ENCODE data around the gene HBE1. TPM values are rescaled to one million over a fixed set of nuclear protein-coding genes. Genes with fewer than 3 reads are reported as not detected.
A peak's percentile ranks its signal among the peaks of the same experiment; 100 is the strongest.
"Not testable (repeated sequence)": the region's sequence is repeated elsewhere in the genome, so short reads cannot be mapped to it uniquely, and the experiment has no call there.

Gene HBE1
- total and polyA plus RNA-seq, 3 experiments from 2014 or later: not detected

DNA sequence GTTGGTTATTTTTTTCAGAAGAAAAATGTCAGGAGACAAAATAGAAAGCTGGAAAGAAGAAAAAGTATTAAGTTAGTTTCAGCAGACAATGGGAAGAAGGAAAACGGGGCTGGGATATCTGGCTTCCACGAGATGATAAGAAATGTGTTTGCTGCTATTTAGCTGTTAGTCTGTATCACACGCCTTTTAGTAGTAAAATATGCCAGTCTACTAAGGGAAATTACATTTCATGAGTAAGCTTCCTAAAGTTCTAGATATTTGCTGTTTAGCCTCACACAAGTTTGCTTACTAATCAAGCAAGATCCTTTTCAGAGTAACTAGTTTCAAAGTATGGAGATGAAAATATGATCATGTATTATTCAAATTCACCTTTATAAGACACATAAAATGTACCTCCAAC, 30.5 kb upstream of the HBE1 start:
- no peak overlapping the region for H3K4me3 Mint-ChIP-seq
- ChIA-PET CTCF (no interaction called here), POLR2A (no interaction called here)
- H3K9me3 Mint-ChIP-seq: peaks cover 0 to 2% (median 0%) of the 10 kb centered on the region in 5 donors
- Histone ChIP-seq H3K9me3 (ENCODE audit: low read length) (no peaks in the 10 kb centered on the region), H3K27me3 (ENCODE audit: insufficient read depth, low read length, poor library complexity, severe bottlenecking) (no peaks in the 10 kb centered on the region), H3K36me3 (ENCODE audit: insufficient read depth, low read length) (no peaks in the 10 kb centered on the region), H3K4me3 (ENCODE audit: low read length) (no peak overlapping the region), H3K27ac (ENCODE audit: low read depth, low read length) (no peak overlapping the region), H3K4me1 (ENCODE audit: insufficient read depth, low read length) (no peaks in the 10 kb centered on the region)
- H3K4me1 Mint-ChIP-seq: no peaks in the 10 kb centered on the region
- no peak for DNase-seq
- H3K27me3 Mint-ChIP-seq: peaks cover 3 to 5% of the 10 kb centered on the region in 2 donors
- H3K36me3 Mint-ChIP-seq: no peaks in the 10 kb centered on the region
- H3K27ac Mint-ChIP-seq: no peak overlapping the region

DNA sequence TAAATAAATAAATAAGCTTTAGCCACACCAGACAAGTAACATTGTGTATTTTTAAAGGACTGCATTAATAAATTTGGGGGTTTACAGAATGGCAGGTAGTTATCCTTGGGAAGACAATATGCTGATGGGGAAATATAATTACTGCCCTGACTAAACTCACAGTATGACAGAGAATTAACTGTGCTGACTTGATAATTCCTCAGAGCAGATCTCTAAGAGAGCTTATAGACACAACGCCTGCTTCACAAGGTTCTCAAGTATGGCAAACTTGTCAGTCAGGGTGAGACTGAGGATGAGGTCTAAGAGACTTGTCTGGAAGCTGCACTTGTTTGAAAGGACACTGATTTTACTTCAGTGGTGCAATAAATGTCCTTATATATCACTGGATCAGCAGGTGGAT, 28.7 kb upstream of the HBE1 start:
- peaks cover 0 to 2% (median 0%) of the 10 kb centered on the region in 5 donors for H3K9me3 Mint-ChIP-seq
- H3K27me3 Mint-ChIP-seq: peaks cover 2 to 5% of the 10 kb centered on the region in 2 donors
- no peaks in the 10 kb centered on the region for H3K4me1 Mint-ChIP-seq
- no peaks in the 10 kb centered on the region for H3K4me1 ChIP-seq (ENCODE audit: insufficient read depth, low read length)
- H3K27me3 ChIP-seq (ENCODE audit: insufficient read depth, low read length, poor library complexity, severe bottlenecking): no peaks in the 10 kb centered on the region
- ChIA-PET CTCF (no interaction called here), POLR2A (no interaction called here)
- no peaks in the 10 kb centered on the region for H3K36me3 ChIP-seq (ENCODE audit: insufficient read depth, low read length)
- H3K4me3 Mint-ChIP-seq: no peak overlapping the region
- no peak overlapping the region for H3K27ac Mint-ChIP-seq
- no peaks in the 10 kb centered on the region for H3K9me3 ChIP-seq (ENCODE audit: low read length)
- H3K27ac ChIP-seq (ENCODE audit: low read depth, low read length): no peak overlapping the region
- H3K4me3 ChIP-seq (ENCODE audit: low read length): no peak overlapping the region
- no peaks in the 10 kb centered on the region for H3K36me3 Mint-ChIP-seq
- DNase-seq: no peak

DNA sequence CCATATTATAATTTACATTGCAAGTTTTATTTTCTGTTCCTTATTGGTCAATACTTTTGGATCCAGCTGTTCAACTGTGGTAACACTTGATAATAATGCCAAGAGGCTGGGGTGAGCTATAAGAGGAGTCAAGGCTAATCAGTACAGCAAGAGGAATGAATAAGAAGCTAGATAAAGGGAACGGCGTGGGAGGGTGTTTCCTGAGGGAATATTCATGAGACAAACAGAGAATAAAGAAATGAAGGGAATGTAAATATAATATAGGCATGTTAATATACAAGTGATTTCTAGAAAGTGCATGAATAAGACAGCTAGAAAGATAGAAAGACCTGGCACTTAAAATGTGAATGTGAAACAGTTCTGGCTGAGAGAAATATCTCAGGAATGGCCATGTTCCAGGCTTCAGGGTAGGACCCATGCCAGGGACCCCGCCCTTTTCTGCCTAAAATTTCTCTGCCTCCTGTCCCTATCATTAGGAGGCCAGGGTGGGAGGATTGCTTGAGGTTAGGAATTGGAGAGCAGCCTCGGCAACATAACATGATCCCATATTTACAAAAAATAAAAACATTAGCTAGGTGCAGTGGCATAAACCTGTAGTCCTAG, 28.1 kb upstream of the HBE1 start:
- H3K36me3 ChIP-seq (ENCODE audit: insufficient read depth, low read length): no peaks in the 10 kb centered on the region
- H3K4me1 ChIP-seq (ENCODE audit: insufficient read depth, low read length): no peaks in the 10 kb centered on the region
- Mint-ChIP-seq H3K36me3 (no peaks in the 10 kb centered on the region), H3K27me3 (peaks cover 2 to 5% of the 10 kb centered on the region in 2 donors), H3K4me3 (no peak overlapping the region), H3K4me1 (no peaks in the 10 kb centered on the region), H3K9me3 (peaks cover 0 to 2% (median 0%) of the 10 kb centered on the region in 5 donors), H3K27ac (no peak overlapping the region)
- no peak overlapping the region for H3K4me3 ChIP-seq (ENCODE audit: low read length)
- no peak for DNase-seq
- H3K27me3 ChIP-seq (ENCODE audit: insufficient read depth, low read length, poor library complexity, severe bottlenecking): no peaks in the 10 kb centered on the region
- H3K27ac ChIP-seq (ENCODE audit: low read depth, low read length): no peak overlapping the region
- POLR2A ChIA-PET: no interaction called here
- no peaks in the 10 kb centered on the region for H3K9me3 ChIP-seq (ENCODE audit: low read length)
- CTCF ChIA-PET: no interaction called here

DNA sequence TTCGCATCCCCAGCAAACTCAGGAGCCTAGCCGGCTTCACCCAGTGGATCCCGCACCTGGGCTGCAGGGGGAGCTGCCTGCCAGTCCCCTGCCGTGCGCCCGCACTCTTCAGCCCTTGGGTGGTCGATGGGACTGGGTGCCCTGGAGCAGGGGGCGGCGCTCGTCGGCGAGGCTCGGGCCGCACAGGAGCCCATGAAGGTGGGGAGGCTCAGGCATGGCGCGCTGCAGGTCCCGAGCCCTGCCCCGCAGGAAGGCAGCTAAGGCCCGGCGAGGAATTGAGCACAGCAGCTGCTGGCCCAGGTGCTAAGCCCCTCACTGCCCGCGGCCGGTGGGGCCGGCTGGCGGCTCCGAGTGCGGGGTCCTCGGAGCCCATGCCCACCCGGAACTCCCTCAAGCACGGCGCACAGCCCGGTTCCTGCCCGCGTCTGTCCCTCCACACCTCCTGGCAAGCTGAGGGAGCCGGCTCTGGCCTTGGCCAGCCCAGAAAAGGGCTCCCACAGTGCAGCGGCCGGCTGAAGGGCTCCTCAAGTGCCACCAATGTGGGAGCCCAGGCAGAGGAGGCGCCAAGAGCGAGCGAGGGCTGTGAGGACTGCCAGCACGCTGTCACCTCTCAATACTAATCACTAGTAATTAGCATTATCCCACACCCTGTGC, 24.7 kb upstream of the HBE1 start:
- H3K27me3 ChIP-seq (ENCODE audit: insufficient read depth, low read length, poor library complexity, severe bottlenecking); H3K36me3 Mint-ChIP-seq; DNase-seq; H3K4me1 ChIP-seq (ENCODE audit: insufficient read depth, low read length); H3K27ac ChIP-seq (ENCODE audit: low read depth, low read length); H3K36me3 ChIP-seq (ENCODE audit: insufficient read depth, low read length); H3K4me3 ChIP-seq (ENCODE audit: low read length); H3K4me3 Mint-ChIP-seq; H3K27me3 Mint-ChIP-seq; H3K9me3 Mint-ChIP-seq; CTCF ChIA-PET; H3K27ac Mint-ChIP-seq; H3K9me3 ChIP-seq (ENCODE audit: low read length); H3K4me1 Mint-ChIP-seq; POLR2A ChIA-PET: not testable (repeated sequence)

DNA sequence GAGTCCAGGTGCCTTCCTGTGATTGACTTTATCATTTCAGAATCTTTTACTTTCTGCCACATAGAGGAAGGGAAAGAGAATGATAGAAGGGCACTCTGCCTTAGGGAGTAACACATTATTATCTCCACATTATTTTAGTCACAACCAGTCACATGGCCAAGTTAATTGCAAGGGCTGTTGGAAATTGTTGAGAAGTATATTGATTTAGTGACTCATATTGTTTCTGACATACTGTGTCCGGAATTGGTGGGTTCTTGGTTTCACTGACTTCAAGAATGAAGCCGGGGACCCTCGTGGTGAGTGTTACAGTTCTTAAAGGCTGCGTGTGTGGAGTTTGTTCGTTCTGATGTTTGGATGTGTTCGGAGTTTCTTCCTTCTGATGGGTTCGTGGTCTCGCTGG, 23.3 kb upstream of the HBE1 start:
- Mint-ChIP-seq H3K36me3 (no peaks in the 10 kb centered on the region), H3K9me3 (peaks cover 0 to 2% (median 0%) of the 10 kb centered on the region in 5 donors), H3K4me1 (no peaks in the 10 kb centered on the region), H3K4me3 (no peak overlapping the region), H3K27ac (no peak overlapping the region), H3K27me3 (peaks cover 2 to 5% of the 10 kb centered on the region in 2 donors)
- POLR2A ChIA-PET: no interaction called here
- H3K27ac ChIP-seq (ENCODE audit: low read depth, low read length): no peak overlapping the region
- DNase-seq: no peak
- CTCF ChIA-PET: no interaction called here
- H3K27me3 ChIP-seq (ENCODE audit: insufficient read depth, low read length, poor library complexity, severe bottlenecking): no peaks in the 10 kb centered on the region
- H3K4me1 ChIP-seq (ENCODE audit: insufficient read depth, low read length): no peaks in the 10 kb centered on the region
- H3K36me3 ChIP-seq (ENCODE audit: insufficient read depth, low read length): no peaks in the 10 kb centered on the region
- H3K4me3 ChIP-seq (ENCODE audit: low read length): no peak overlapping the region
- H3K9me3 ChIP-seq (ENCODE audit: low read length): no peaks in the 10 kb centered on the region

DNA sequence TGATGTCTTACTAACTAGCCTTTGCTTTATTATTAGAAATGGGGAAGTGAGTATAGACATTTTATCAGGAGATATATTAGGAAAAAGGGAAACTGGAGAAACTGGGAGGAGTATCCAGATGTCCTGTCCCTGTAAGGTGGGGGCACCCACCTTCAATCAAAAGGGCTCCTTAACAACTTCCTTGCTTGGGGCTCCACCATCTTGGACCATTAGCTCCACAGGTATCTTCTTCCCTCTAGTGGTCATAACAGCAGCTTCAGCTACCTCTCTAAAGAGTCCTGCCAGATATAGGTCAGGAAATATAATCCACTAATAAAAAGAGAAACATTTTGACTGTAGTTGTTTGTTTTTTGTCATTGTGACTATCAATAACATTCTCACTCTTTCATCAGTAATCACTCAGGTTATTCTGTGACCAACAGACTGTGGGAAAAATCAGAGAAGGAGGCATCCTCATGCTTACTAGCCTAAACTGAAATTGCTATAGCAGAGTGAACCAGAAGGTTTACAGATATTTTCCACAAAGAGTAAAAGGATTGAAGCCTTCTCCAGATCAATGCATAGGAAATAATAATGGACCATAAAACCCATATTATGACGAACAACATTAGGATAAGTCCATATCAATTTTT, 21.6 kb upstream of the HBE1 start:
- CTCF ChIA-PET: no interaction called here

DNA sequence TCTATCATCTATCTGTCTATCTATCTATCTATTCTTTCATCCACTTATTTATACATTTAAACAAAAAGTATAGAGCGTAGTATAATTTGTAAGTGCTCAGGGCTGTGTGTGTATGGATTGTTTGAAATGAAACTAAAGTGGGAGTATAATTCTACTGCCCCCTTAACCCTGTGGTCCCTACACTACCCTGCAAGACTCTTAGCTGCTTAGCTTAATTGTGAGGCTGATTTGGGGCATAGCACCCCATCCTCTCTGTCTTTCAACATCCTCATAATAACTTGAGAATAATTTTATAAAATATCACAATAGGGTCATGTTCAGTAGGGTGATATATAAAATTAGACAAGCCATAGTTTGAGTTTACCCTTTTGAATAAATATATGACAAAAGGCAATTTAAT, 20.4 kb upstream of the HBE1 start:
- ChIA-PET CTCF (no interaction called here), POLR2A (no interaction called here)
- Mint-ChIP-seq H3K27me3 (peaks cover 0 to 2% of the 10 kb centered on the region in 2 donors), H3K36me3 (no peaks in the 10 kb centered on the region), H3K4me3 (no peak overlapping the region), H3K9me3 (peaks cover 0 to 2% (median 0%) of the 10 kb centered on the region in 5 donors), H3K27ac (no peak overlapping the region), H3K4me1 (no peaks in the 10 kb centered on the region)
- no peak for DNase-seq
- no peaks in the 10 kb centered on the region for H3K36me3 ChIP-seq (ENCODE audit: insufficient read depth, low read length)
- no peaks in the 10 kb centered on the region for H3K9me3 ChIP-seq (ENCODE audit: low read length)
- H3K4me3 ChIP-seq (ENCODE audit: low read length): no peak overlapping the region
- no peaks in the 10 kb centered on the region for H3K27me3 ChIP-seq (ENCODE audit: insufficient read depth, low read length, poor library complexity, severe bottlenecking)
- no peak overlapping the region for H3K27ac ChIP-seq (ENCODE audit: low read depth, low read length)
- H3K4me1 ChIP-seq (ENCODE audit: insufficient read depth, low read length): no peaks in the 10 kb centered on the region

More for the DNA sequence above, 21.6 kb upstream of the HBE1 start:
- peaks cover 0 to 2% of the 10 kb centered on the region in 2 donors for H3K27me3 Mint-ChIP-seq
- H3K9me3 Mint-ChIP-seq: peaks cover 0 to 2% (median 0%) of the 10 kb centered on the region in 5 donors
- no peaks in the 10 kb centered on the region for H3K4me1 Mint-ChIP-seq
- H3K4me3 Mint-ChIP-seq: no peak overlapping the region
- Histone ChIP-seq H3K36me3 (ENCODE audit: insufficient read depth, low read length) (no peaks in the 10 kb centered on the region), H3K27ac (ENCODE audit: low read depth, low read length) (no peak overlapping the region), H3K27me3 (ENCODE audit: insufficient read depth, low read length, poor library complexity, severe bottlenecking) (no peaks in the 10 kb centered on the region), H3K9me3 (ENCODE audit: low read length) (no peaks in the 10 kb centered on the region), H3K4me3 (ENCODE audit: low read length) (no peak overlapping the region), H3K4me1 (ENCODE audit: insufficient read depth, low read length) (no peaks in the 10 kb centered on the region)
- DNase-seq: no peak
- POLR2A ChIA-PET: no interaction called here
- H3K36me3 Mint-ChIP-seq: no peaks in the 10 kb centered on the region
- no peak overlapping the region for H3K27ac Mint-ChIP-seq

DNA sequence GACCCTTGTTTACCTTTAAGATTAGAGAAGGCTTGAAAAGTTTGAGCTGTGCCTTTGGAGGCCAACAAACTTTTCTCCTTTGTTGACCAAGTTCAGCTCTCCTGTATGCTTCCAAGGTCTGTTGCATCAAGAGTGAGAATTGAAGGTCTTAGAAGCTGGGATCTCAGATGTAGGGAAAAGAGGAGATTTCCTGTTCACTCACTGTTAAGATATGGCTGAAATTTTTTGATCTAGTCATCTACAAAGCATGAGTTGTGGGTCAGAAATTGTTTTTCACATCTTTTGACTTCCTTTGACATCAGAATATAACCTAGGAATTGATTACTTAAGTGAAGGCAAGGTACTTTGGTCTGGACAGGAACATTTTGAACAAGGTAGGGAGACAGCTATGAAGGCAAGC, 20.0 kb upstream of the HBE1 start:
- Mint-ChIP-seq H3K4me1 (no peaks in the 10 kb centered on the region), H3K27me3 (peaks cover 0 to 3% of the 10 kb centered on the region in 2 donors), H3K4me3 (no peak overlapping the region), H3K27ac (no peak overlapping the region), H3K36me3 (no peaks in the 10 kb centered on the region), H3K9me3 (peaks cover 0 to 3% (median 0%) of the 10 kb centered on the region in 5 donors)
- Histone ChIP-seq H3K4me1 (ENCODE audit: insufficient read depth, low read length) (no peaks in the 10 kb centered on the region), H3K9me3 (ENCODE audit: low read length) (no peaks in the 10 kb centered on the region), H3K36me3 (ENCODE audit: insufficient read depth, low read length) (no peaks in the 10 kb centered on the region), H3K27ac (ENCODE audit: low read depth, low read length) (peak overlapping the region; percentile 38), H3K27me3 (ENCODE audit: insufficient read depth, low read length, poor library complexity, severe bottlenecking) (no peaks in the 10 kb centered on the region), H3K4me3 (ENCODE audit: low read length) (no peak overlapping the region)
- ChIA-PET POLR2A (no interaction called here), CTCF (no interaction called here)
- no peak for DNase-seq
